HepG2 (cell line): Measurements from ENCODE around the gene ARHGAP20. TPM values are rescaled to one million over a fixed set of nuclear protein-coding genes. Genes with fewer than 3 reads are reported as not detected.

Source experiments
- ATAC-seq: fragments of 200-7000 bp; cut with Tn5 transposase; 3 replicates; pipeline ENCODE4 v1.9.1; 2020; ENCODE audit warnings: mild to moderate bottlenecking, moderate library complexity
- BruUV-seq: library from RNA; stranded (reverse); fragments of 400-500 nt; replicated peaks from 2 replicates; lab custom pipeline; 2021; lab: Mats Ljungman, UMichigan
- CTCF ChIA-PET: fragments of 300-600 bp; formaldehyde crosslinking; extraction: SDS; loops from one replicate; lab custom pipeline; 2021; ENCODE audit warnings: low total read pairs, inconsistent platforms, low intra/inter-chr PET ratio; lab: Yijun Ruan, JAX
- POLR2A ChIA-PET: fragments of 350-600 bp; sonication (Branson Sonifier 250); formaldehyde crosslinking; loops from one replicate; lab custom pipeline; 2020; ENCODE audit warnings: antibody characterized with exemption, inconsistent platforms; lab: Yijun Ruan, JAX
- DNase-seq: peaks from one replicate; pipeline ENCODE4 v3.0.0-alpha.2; 2015; ENCODE audit warnings: low spot score
- FAIRE-seq: peaks from 3 replicates; lab custom pipeline; 2011; peaks lifted over from hg19 to GRCh38; lab: Jason Lieb, UNC
- H2AFZ ChIP-seq: one replicate; pipeline ENCODE4 v1.6.1; 2011; ENCODE audit warnings: low read length, inconsistent platforms
- H3K27ac ChIP-seq: fragments of 300-600 bp; 3 replicates; pipeline ENCODE4 v1.8.0; 2011; ENCODE audit warnings: mixed run types, mild to moderate bottlenecking, mixed read lengths, low read length, inconsistent platforms; ENCODE audit not compliant: insufficient read depth; ENCODE audit errors: extremely low read length
- H3K27me3 ChIP-seq, 2 experiments: fragments of 200-600 bp in 1 of 2; 2 replicates in 1 of 2; 3 replicates in 1 of 2; pipeline versions ENCODE4 v1.6.0 to v1.8.0; 2011; ENCODE audit warnings: low read length in 2 of 2, mild to moderate bottlenecking in 2 of 2, moderate library complexity in 2 of 2, inconsistent platforms in 1 of 2; ENCODE audit not compliant: insufficient read depth in 2 of 2, control insufficient read depth in 1 of 2
- H3K36me3 ChIP-seq, 2 experiments: fragments of 200-600 bp in 1 of 2; replicated peaks in 1 of 2; 2 replicates in 1 of 2; 3 replicates in 1 of 2; pipeline versions ENCODE4 v1.5.1 to v1.8.0; 2011; ENCODE audit warnings: low read length in 2 of 2, inconsistent platforms in 1 of 2; ENCODE audit not compliant: insufficient read depth in 2 of 2, control insufficient read depth in 1 of 2
- H3K4me1 ChIP-seq: 2 replicates; pipeline ENCODE4 v1.5.1; 2012; ENCODE audit warnings: low read length, inconsistent platforms; ENCODE audit not compliant: insufficient read depth
- H3K4me2 ChIP-seq: 2 replicates; pipeline ENCODE4 v1.6.0; 2011; ENCODE audit warnings: low read depth, low read length, inconsistent platforms
- H3K4me3 ChIP-seq, 3 experiments: fragments of 200-600 bp in 1 of 3; sonication (generic), shearing (Covaris generic) in 1 of 3; replicated peaks in 1 of 3; 2 replicates each; pipeline ENCODE4 v1.5.1; 2011 to 2016; ENCODE audit warnings: low read length in 3 of 3, inconsistent platforms in 2 of 3, low read depth in 2 of 3, mild to moderate bottlenecking in 2 of 3, control low read depth in 1 of 3, mixed read lengths in 1 of 3; ENCODE audit not compliant: insufficient read depth in 1 of 3
- H3K79me2 ChIP-seq: one replicate; pipeline ENCODE4 v1.6.1; 2011; ENCODE audit warnings: low read length, inconsistent platforms; ENCODE audit not compliant: insufficient read depth
- H3K9ac ChIP-seq: 2 replicates; pipeline ENCODE4 v1.6.0; 2011; ENCODE audit warnings: mild to moderate bottlenecking, low read depth, low read length, inconsistent platforms; ENCODE audit not compliant: insufficient read depth
- H3K9me3 ChIP-seq: 2 replicates; pipeline ENCODE4 v1.5.1; 2012; ENCODE audit warnings: mild to moderate bottlenecking, low read length
- H4K20me1 ChIP-seq: 2 replicates; pipeline ENCODE4 v1.6.0; 2011; ENCODE audit warnings: inconsistent platforms, mild to moderate bottlenecking, low read length, moderate library complexity; ENCODE audit not compliant: insufficient read depth
- E2F5 ChIP-seq: sonication (generic); formaldehyde crosslinking; conservative IDR thresholded peaks from 2 replicates; pipeline ENCODE4 v1.4.0; 2020; ENCODE audit warnings: missing genetic modification reagents
- KDM1A ChIP-seq: IDR thresholded peaks from 2 replicates; pipeline ENCODE4 v1.6.1; 2016; ENCODE audit warnings: missing compliant biosample characterization
- KLF9 ChIP-seq: IDR thresholded peaks from 2 replicates; pipeline ENCODE4 v1.6.1; 2016; ENCODE audit warnings: low read depth
- NCOA5 ChIP-seq: sonication (generic); formaldehyde crosslinking; IDR thresholded peaks from 2 replicates; pipeline ENCODE4 v1.4.0; 2020; ENCODE audit warnings: missing genetic modification reagents
- NFATC3 ChIP-seq: sonication (generic); formaldehyde crosslinking; IDR thresholded peaks from 2 replicates; pipeline ENCODE4 v1.5.1; 2020; ENCODE audit warnings: mild to moderate bottlenecking, missing genetic modification reagents
- SRSF4 ChIP-seq: fragments of 200-400 bp; formaldehyde crosslinking; IDR thresholded peaks from one replicate; pipeline ENCODE4 v1.6.1; 2018; ENCODE audit warnings: mild to moderate bottlenecking, low read depth, low read length, moderate library complexity; ENCODE audit not compliant: poor library complexity, severe bottlenecking
- TOPORS ChIP-seq: sonication (generic); formaldehyde crosslinking; IDR thresholded peaks from 2 replicates; pipeline ENCODE4 v1.8.0; 2023; ENCODE audit warnings: mild to moderate bottlenecking, missing genetic modification reagents
- ZNF589 ChIP-seq: sonication (generic); formaldehyde crosslinking; conservative IDR thresholded peaks from 2 replicates; pipeline ENCODE4 v1.8.0; 2022; ENCODE audit warnings: mild to moderate bottlenecking, moderate library complexity, missing genetic modification reagents
- ZNF800 ChIP-seq: sonication (generic); formaldehyde crosslinking; IDR thresholded peaks from 2 replicates; pipeline ENCODE4 v1.4.0; 2020; ENCODE audit warnings: missing genetic modification reagents
- WGBS: methylation state at CpG from one replicate; pipeline ENCODE4 v1.1.6; 2017; ENCODE audit warnings: low lambda C conversion rate; 5-methylcytosine and 5-hydroxymethylcytosine counted together
- in situ Hi-C: cut with HindIII; loops from 2 replicates; pipeline ENCODE4 v1.10.0; 2017; ENCODE audit warnings: low pct_unique_long_range_greater_than_20kb; ENCODE audit not compliant: extremely low pct_ligation_motif_present
- intact Hi-C: fragments of 100-400 bp; cut with micrococcal nuclease; formaldehyde crosslinking; loops from one replicate; pipeline ENCODE4 v1.10.0; 2022; ENCODE audit not compliant: unreplicated experiment
- polyA plus RNA-seq, 8 experiments: library from polyadenylated mRNA; depleted of rRNA in 3 of 8; stranded (reverse) in 7 of 8; unstranded in 1 of 8; fragments of >200 nt; fragmentation: Illumina TruSeq in 4 of 8; extraction: Trizol in 4 of 8; gene quantifications; 2 replicates each; pipeline versions ENCODE4 v1.2.1 to v1.2.3, GENCODE V29; 2011 to 2016; ENCODE audit warnings: low read depth in 4 of 8, missing spikeins in 1 of 8, mixed read lengths in 1 of 8; ENCODE audit not compliant: insufficient read depth in 1 of 8
- total RNA-seq, 5 experiments: library from RNA; depleted of rRNA; stranded (reverse); fragments of >200 nt; fragmentation: Illumina TruSeq; extraction: Trizol; gene quantifications; 2 replicates each; pipeline ENCODE4 v1.2.3, GENCODE V29; 2016; ENCODE audit warnings: low read depth in 1 of 5

ARHGAP20 gene
- total and polyA plus RNA-seq, 2 of the 13 experiments (the other 11 are each of a cell fraction or from before 2014, with no cell fraction given), result not detected

- in situ Hi-C loops (no loop called here), intact Hi-C loops (no loop called here)
- Histone ChIP-seq H3K27me3 (peaks cover 1 to 3% of the 10 kb centered on the region in 2 experiments; a peak in 1 of 5 replicates), H3K9me3 (no peaks in the 10 kb centered on the region), H3K4me1 (no peaks in the 10 kb centered on the region), H2AFZ (no peak overlapping the region), H3K4me2 (no peak overlapping the region), H3K27ac (no peak overlapping the region), H3K36me3 (no peaks in the 10 kb centered on the region), H3K79me2 (no peaks in the 10 kb centered on the region), H3K9ac (no peak overlapping the region), H3K4me3 (no peak overlapping the region), H4K20me1 (no peaks in the 10 kb centered on the region)
- no TSS peak for BruUV-seq
- CTCF ChIA-PET, result no interaction called here
- DNase-seq (no peak), ATAC-seq (no peak), FAIRE-seq (no peak)
- WGBS, result 0% methylated on average over 4 of the region's 5 CpGs
- POLR2A ChIA-PET, result no interaction called here
- TF ChIP-seq NCOA5 (CRISPR knock-in tag), result no peak
- no peak for TF ChIP-seq ZNF589
- TF ChIP-seq TOPORS (CRISPR knock-in tag), result no peak
- TF ChIP-seq E2F5, result no peak
- TF ChIP-seq ZNF800 (CRISPR knock-in tag), result no peak
- TF ChIP-seq KDM1A, result no peak
- no peak for TF ChIP-seq SRSF4
- TF ChIP-seq NFATC3 (CRISPR knock-in tag), result no peak
- TF ChIP-seq KLF9, result no peak
These were observed 138.8 kb downstream of the ARHGAP20 start for GRCh38 chr11:110573411-110573810.
